GM12878 (cell line): ENCODE data around the gene TRIM43. TPM values are rescaled to one million over a fixed set of nuclear protein-coding genes. Genes with fewer than 3 reads are reported as not detected.
"Not testable (repeated sequence)": the region's sequence is repeated elsewhere in the genome, so short reads cannot be mapped to it uniquely, and the experiment has no call there.

Experiments
- ATAC-seq: fragments of 200-7000 bp; cut with Tn5 transposase; 3 replicates; pipeline ENCODE4 v1.9.1; 2020; ENCODE audit warnings: mild to moderate bottlenecking, moderate library complexity
- BruUV-seq: library from RNA; stranded (reverse); fragments of 400-500 nt; replicated peaks from 2 replicates; lab custom pipeline; 2021; lab: Mats Ljungman, UMichigan
- CTCF ChIA-PET: fragments of 300-600 bp; sonication (Branson Sonifier 250); formaldehyde crosslinking; extraction: SDS; loops from one replicate; lab custom pipeline; 2021; ENCODE audit warnings: inconsistent platforms; lab: Yijun Ruan, JAX
- POLR2A ChIA-PET: fragments of 350-600 bp; formaldehyde crosslinking; extraction: SDS; loops from one replicate; lab custom pipeline; 2021; ENCODE audit warnings: inconsistent platforms; lab: Charles Lee
- RAD21 ChIA-PET: fragments of 300-600 bp; sonication (Branson Sonifier 250); formaldehyde crosslinking; loops from one replicate; lab custom pipeline; 2023; ENCODE audit warnings: antibody characterized with exemption; ENCODE audit not compliant: unreplicated experiment; lab: Charles Lee
- SMC1A ChIA-PET: fragments of 300-600 bp; sonication (Branson Sonifier 250); formaldehyde crosslinking; loops from one replicate; lab custom pipeline; 2023; ENCODE audit not compliant: unreplicated experiment, uncharacterized antibody; lab: Charles Lee
- DNase-seq: peaks from one replicate; pipeline ENCODE4 v3.0.0-alpha.2; 2011; ENCODE audit warnings: low read depth, low spot score
- FAIRE-seq: peaks from 3 replicates; lab custom pipeline; 2011; peaks lifted over from hg19 to GRCh38; lab: Jason Lieb, UNC
- H2AFZ ChIP-seq: 2 replicates; pipeline ENCODE4 v1.6.0; 2011; ENCODE audit warnings: low read depth, low read length, control low read depth; ENCODE audit not compliant: control insufficient read depth
- H3K27ac ChIP-seq: 2 replicates; pipeline ENCODE4 v1.5.1; 2011; ENCODE audit warnings: control low read depth; ENCODE audit not compliant: control insufficient read depth, insufficient read depth
- H3K27me3 ChIP-seq, 2 experiments: replicated peaks in 1 of 2; 2 replicates each; pipeline versions ENCODE4 v1.6.0 to v1.6.1; 2011; ENCODE audit warnings: low read length in 1 of 2; ENCODE audit not compliant: control insufficient read depth in 2 of 2, insufficient read depth in 2 of 2
- H3K36me3 ChIP-seq, 2 experiments: 2 replicates each; pipeline ENCODE4 v1.5.1; 2011; ENCODE audit warnings: low read length in 1 of 2; ENCODE audit not compliant: control insufficient read depth in 2 of 2, insufficient read depth in 2 of 2
- H3K4me1 ChIP-seq: 2 replicates; pipeline ENCODE4 v1.6.1; 2011; ENCODE audit warnings: mild to moderate bottlenecking, low read length, moderate library complexity, mixed read lengths; ENCODE audit not compliant: control insufficient read depth, insufficient read depth
- H3K4me2 ChIP-seq: 2 replicates; pipeline ENCODE4 v1.6.0; 2011; ENCODE audit warnings: control low read depth; ENCODE audit not compliant: control insufficient read depth, insufficient read depth
- H3K4me3 ChIP-seq: fragments of 200-600 bp; sonication (generic); 2 replicates; pipeline ENCODE4 v1.5.1; 2016
- H3K79me2 ChIP-seq: 2 replicates; pipeline ENCODE4 v1.6.0; 2011; ENCODE audit warnings: low read length; ENCODE audit not compliant: control insufficient read depth, insufficient read depth
- H3K9ac ChIP-seq: 2 replicates; pipeline ENCODE4 v1.8.0; 2011; ENCODE audit warnings: low read length, control low read depth, mixed read lengths; ENCODE audit not compliant: control insufficient read depth, insufficient read depth
- H3K9me3 ChIP-seq: replicated peaks from 3 replicates; pipeline ENCODE4 v1.5.1; 2011; ENCODE audit warnings: mild to moderate bottlenecking, low read length; ENCODE audit not compliant: control insufficient read depth, insufficient read depth
- H4K20me1 ChIP-seq: 2 replicates; pipeline ENCODE4 v1.6.0; 2011; ENCODE audit not compliant: control insufficient read depth, insufficient read depth
- WGBS: methylation state at CpG from one replicate; pipeline ENCODE4 v1.1.6; 2016; ENCODE audit warnings: low lambda C conversion rate; ENCODE audit not compliant: insufficient replicate concordance, insufficient coverage; ENCODE audit errors: missing lambda C conversion rate; 5-methylcytosine and 5-hydroxymethylcytosine counted together
- in situ Hi-C: fragments of 300-500 bp; cut with MboI; formaldehyde crosslinking; loops from 9 replicates; pipeline ENCODE4 v1.14.3; 2018; ENCODE audit warnings: mixed read lengths
- intact Hi-C: fragments of 100-400 bp; cut with micrococcal nuclease; formaldehyde crosslinking; loops from one replicate; pipeline ENCODE4 v1.14.2; 2022; ENCODE audit not compliant: unreplicated experiment
- polyA plus RNA-seq, 11 experiments: library from polyadenylated mRNA; depleted of rRNA in 4 of 11; unstranded in 6 of 11; stranded (reverse) in 5 of 11; fragments of >200 nt; fragmentation: Nextera tagmentation in 4 of 11; fragmentation: Illumina TruSeq in 1 of 11; extraction: Ambion mirVana in 4 of 11; extraction: Trizol in 1 of 11; gene quantifications; 1 replicate in 1 of 11; 2 replicates in 10 of 11; pipeline versions ENCODE4 v1.2.1 to v1.2.3, GENCODE V29; 2011 to 2016; ENCODE audit warnings: inconsistent platforms in 2 of 11, missing spikeins in 2 of 11, low read depth in 1 of 11
- total RNA-seq, 4 experiments: library from RNA; depleted of rRNA in 3 of 4; stranded (reverse); fragments of >200 nt in 3 of 4; fragmentation: Illumina TruSeq in 1 of 4; extraction: Trizol in 1 of 4; gene quantifications; 2 replicates each; pipeline versions ENCODE4 v1.2.1 to v1.2.3, GENCODE V29; 2013 to 2021

TRIM43 gene
- total and polyA plus RNA-seq, 10 of the 15 experiments (the other 5 are each of a cell fraction or from before 2014, with no cell fraction given), result not detected

GRCh38 chr2:95622728-95623127, 30.9 kb downstream of the TRIM43 start:
- H3K4me2 ChIP-seq, H4K20me1 ChIP-seq, POLR2A ChIA-PET, ATAC-seq, FAIRE-seq, BruUV-seq, H3K4me1 ChIP-seq, RAD21 ChIA-PET, H3K27me3 ChIP-seq, intact Hi-C loops, H3K9ac ChIP-seq, H3K9me3 ChIP-seq, SMC1A ChIA-PET, DNase-seq, H3K4me3 ChIP-seq, CTCF ChIA-PET, H3K79me2 ChIP-seq, H2AFZ ChIP-seq, in situ Hi-C loops, H3K36me3 ChIP-seq, H3K27ac ChIP-seq: not testable (repeated sequence)
- WGBS, result no CpG with 5 or more reads among the region's 5 CpGs

- H3K4me2 ChIP-seq, FAIRE-seq, in situ Hi-C loops, H3K4me1 ChIP-seq, H3K9ac ChIP-seq, H3K27ac ChIP-seq, H4K20me1 ChIP-seq, H2AFZ ChIP-seq, CTCF ChIA-PET, RAD21 ChIA-PET, H3K4me3 ChIP-seq, BruUV-seq, ATAC-seq, H3K9me3 ChIP-seq, H3K36me3 ChIP-seq, H3K79me2 ChIP-seq, POLR2A ChIA-PET, DNase-seq, SMC1A ChIA-PET, intact Hi-C loops, H3K27me3 ChIP-seq: not testable (repeated sequence)
- no CpG with 5 or more reads among the region's 2 CpGs for WGBS
Measured at GRCh38 chr2:95630987-95631386, 39.2 kb downstream of the TRIM43 start.

GRCh38 chr2:95633626-95634259, 41.9 kb downstream of the TRIM43 start:
- H3K27me3 ChIP-seq, intact Hi-C loops, H2AFZ ChIP-seq, RAD21 ChIA-PET, SMC1A ChIA-PET, POLR2A ChIA-PET, BruUV-seq, H3K79me2 ChIP-seq, H3K9ac ChIP-seq, H3K4me1 ChIP-seq, H3K4me3 ChIP-seq, DNase-seq, in situ Hi-C loops, H3K9me3 ChIP-seq, H3K36me3 ChIP-seq, FAIRE-seq, ATAC-seq, H3K27ac ChIP-seq, CTCF ChIA-PET, H4K20me1 ChIP-seq, H3K4me2 ChIP-seq: not testable (repeated sequence)
- WGBS, result no CpG with 5 or more reads among the region's 2 CpGs

GRCh38 chr2:95640515-95641288, 48.9 kb downstream of the TRIM43 start:
- H3K4me2 ChIP-seq, H3K4me1 ChIP-seq, RAD21 ChIA-PET, H3K9me3 ChIP-seq, BruUV-seq, H3K79me2 ChIP-seq, H3K27me3 ChIP-seq, H2AFZ ChIP-seq, CTCF ChIA-PET, FAIRE-seq, in situ Hi-C loops, ATAC-seq, SMC1A ChIA-PET, H3K36me3 ChIP-seq, intact Hi-C loops, POLR2A ChIA-PET, H4K20me1 ChIP-seq, H3K27ac ChIP-seq, H3K4me3 ChIP-seq, H3K9ac ChIP-seq, DNase-seq: not testable (repeated sequence)
- 35% methylated on average over 2 of the region's 25 CpGs for WGBS
